MM.1S (cell line): ENCODE data around the gene ADAMTS1.

Experiments used
- DNase-seq: peaks from one replicate; pipeline ENCODE4 v3.0.0-alpha.2; 2015
- H2AFZ ChIP-seq: fragments of 300-600 bp; sonication (generic); 2 replicates; pipeline ENCODE4 v1.6.0; 2016; ENCODE audit warnings: antibody characterized with exemption, low read length
- H3F3A ChIP-seq: fragments of 300-600 bp; sonication (generic); 2 replicates; pipeline ENCODE4 v1.6.1; 2016; ENCODE audit warnings: mild to moderate bottlenecking, antibody characterized with exemption, low read length, moderate library complexity, mixed read lengths; ENCODE audit not compliant: insufficient read depth
- H3K27ac ChIP-seq: fragments of 300-600 bp; sonication (generic); 2 replicates; pipeline ENCODE4 v1.5.1; 2016; ENCODE audit warnings: mild to moderate bottlenecking, low read length
- H3K27me3 ChIP-seq: fragments of 300-600 bp; sonication (generic); replicated peaks from 2 replicates; pipeline ENCODE4 v1.6.0; 2016; ENCODE audit warnings: low read length; ENCODE audit not compliant: insufficient read depth
- H3K36me3 ChIP-seq: fragments of 300-600 bp; sonication (generic); replicated peaks from 2 replicates; pipeline ENCODE4 v1.6.1; 2016; ENCODE audit warnings: mild to moderate bottlenecking, low read length, mixed read lengths; ENCODE audit not compliant: insufficient read depth
- H3K4me1 ChIP-seq: fragments of 300-600 bp; sonication (generic); 2 replicates; pipeline ENCODE4 v1.6.1; 2016; ENCODE audit warnings: low read length, mixed read lengths
- H3K4me2 ChIP-seq: fragments of 300-600 bp; sonication (generic); 2 replicates; pipeline ENCODE4 v1.6.0; 2016; ENCODE audit warnings: low read depth, low read length
- H3K4me3 ChIP-seq: fragments of 300-600 bp; sonication (generic); 2 replicates; pipeline ENCODE4 v1.5.1; 2016; ENCODE audit warnings: low read length, mixed read lengths
- H3K79me2 ChIP-seq: fragments of 300-600 bp; sonication (generic); 2 replicates; pipeline ENCODE4 v1.6.1; 2016; ENCODE audit warnings: mixed run types, low read length, mixed read lengths
- H3K9ac ChIP-seq: fragments of 300-600 bp; sonication (generic); 2 replicates; pipeline ENCODE4 v1.6.1; 2016; ENCODE audit warnings: low read length, mixed read lengths
- H3K9me2 ChIP-seq: fragments of 300-600 bp; sonication (generic); replicated peaks from 2 replicates; pipeline ENCODE4 v1.6.1; 2016; ENCODE audit warnings: mild to moderate bottlenecking, low read length, mixed read lengths; ENCODE audit not compliant: insufficient read depth
- H3K9me3 ChIP-seq: fragments of 300-600 bp; sonication (generic); replicated peaks from 2 replicates; pipeline ENCODE4 v1.6.1; 2016; ENCODE audit warnings: mild to moderate bottlenecking, low read length, mixed read lengths; ENCODE audit not compliant: insufficient read depth
- H4K20me1 ChIP-seq: fragments of 300-600 bp; sonication (generic); 2 replicates; pipeline ENCODE4 v1.6.1; 2016; ENCODE audit warnings: mild to moderate bottlenecking, low read length, moderate library complexity, mixed read lengths; ENCODE audit not compliant: insufficient read depth
- EZH2 ChIP-seq: fragments of 300-600 bp; sonication (generic); optimal IDR thresholded peaks from 2 replicates; pipeline ENCODE3; 2017; ENCODE audit warnings: low read depth, mild to moderate bottlenecking, antibody characterized with exemption, low read length, mixed read lengths
- EZH2phosphoT487 ChIP-seq: fragments of 300-600 bp; sonication (generic); IDR thresholded peaks from 2 replicates; pipeline ENCODE4 v1.6.1; 2018; ENCODE audit warnings: antibody characterized with exemption, low read length
- TF ChIP-seq, protein P1 (sequence below): fragments of 300-600 bp; sonication (generic); IDR thresholded peaks from 2 replicates; pipeline ENCODE4 v1.5.1; 2016; ENCODE audit warnings: antibody characterized with exemption, low read length, mixed read lengths

The ADAMTS1 gene

DNA sequence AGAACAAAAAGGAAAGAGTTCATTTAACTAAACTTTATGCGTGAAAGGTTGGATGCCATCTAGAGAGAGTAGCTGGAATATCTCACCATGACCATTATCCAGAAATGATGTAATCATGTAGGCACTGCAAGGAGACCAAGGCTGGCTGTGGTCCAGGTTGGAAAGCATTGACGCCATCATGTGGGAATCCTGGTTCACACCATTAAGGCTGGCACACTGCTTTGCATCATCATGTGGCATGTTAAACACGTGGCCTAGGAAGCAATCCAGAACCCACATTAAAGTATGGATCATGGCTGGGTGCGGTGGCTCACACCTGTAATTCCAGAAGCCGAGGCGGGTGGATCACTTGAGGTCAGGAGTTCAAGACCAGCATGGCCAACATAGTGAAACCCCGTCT lies 4.3 kb downstream of the ADAMTS1 start:
- no peaks in the 10 kb centered on the region for H3K9me2 ChIP-seq
- H3F3A ChIP-seq, result no peaks in the 10 kb centered on the region
- no peak overlapping the region for H2AFZ ChIP-seq
- no peak overlapping the region for H3K27ac ChIP-seq
- no peak overlapping the region for H3K4me3 ChIP-seq
- no peaks in the 10 kb centered on the region for H4K20me1 ChIP-seq
- peaks cover 4% of the 10 kb centered on the region; the same call in 1 of the 2 replicates for H3K27me3 ChIP-seq
- H3K4me1 ChIP-seq, result no peaks in the 10 kb centered on the region; the same call in 1 of the 2 replicates
- no peaks in the 10 kb centered on the region for H3K36me3 ChIP-seq
- H3K4me2 ChIP-seq, result no peak overlapping the region
- H3K79me2 ChIP-seq, result no peaks in the 10 kb centered on the region
- DNase-seq, result no peak
- no peak for TF ChIP-seq EZH2phosphoT487
- no peak for TF ChIP-seq EZH2
- TF ChIP-seq, protein P1, sequence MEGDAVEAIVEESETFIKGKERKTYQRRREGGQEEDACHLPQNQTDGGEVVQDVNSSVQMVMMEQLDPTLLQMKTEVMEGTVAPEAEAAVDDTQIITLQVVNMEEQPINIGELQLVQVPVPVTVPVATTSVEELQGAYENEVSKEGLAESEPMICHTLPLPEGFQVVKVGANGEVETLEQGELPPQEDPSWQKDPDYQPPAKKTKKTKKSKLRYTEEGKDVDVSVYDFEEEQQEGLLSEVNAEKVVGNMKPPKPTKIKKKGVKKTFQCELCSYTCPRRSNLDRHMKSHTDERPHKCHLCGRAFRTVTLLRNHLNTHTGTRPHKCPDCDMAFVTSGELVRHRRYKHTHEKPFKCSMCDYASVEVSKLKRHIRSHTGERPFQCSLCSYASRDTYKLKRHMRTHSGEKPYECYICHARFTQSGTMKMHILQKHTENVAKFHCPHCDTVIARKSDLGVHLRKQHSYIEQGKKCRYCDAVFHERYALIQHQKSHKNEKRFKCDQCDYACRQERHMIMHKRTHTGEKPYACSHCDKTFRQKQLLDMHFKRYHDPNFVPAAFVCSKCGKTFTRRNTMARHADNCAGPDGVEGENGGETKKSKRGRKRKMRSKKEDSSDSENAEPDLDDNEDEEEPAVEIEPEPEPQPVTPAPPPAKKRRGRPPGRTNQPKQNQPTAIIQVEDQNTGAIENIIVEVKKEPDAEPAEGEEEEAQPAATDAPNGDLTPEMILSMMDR, result no peak
- no peak overlapping the region for H3K9ac ChIP-seq
- no peaks in the 10 kb centered on the region for H3K9me3 ChIP-seq

DNA sequence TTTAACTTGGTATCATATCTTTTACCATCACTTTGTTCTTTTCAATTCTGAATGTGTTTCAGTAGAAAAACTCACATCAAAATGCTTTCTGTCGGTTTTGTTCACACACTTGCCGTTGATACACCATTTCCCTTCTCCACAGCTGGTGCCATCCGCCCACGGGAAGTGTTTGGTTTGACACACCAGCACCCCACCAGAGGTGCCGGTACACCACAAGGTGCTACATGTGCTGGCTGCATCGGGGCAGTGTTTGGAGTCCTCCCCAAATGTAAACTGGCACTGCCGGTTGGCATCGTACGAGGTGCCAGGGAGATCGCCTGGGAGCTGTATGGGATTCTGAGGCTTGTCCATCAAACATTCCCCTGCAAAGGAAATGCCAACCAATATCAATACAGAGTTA lies 5.0 kb downstream of the ADAMTS1 start:
- Histone ChIP-seq H3K4me3 (no peak overlapping the region), H3K9me3 (no peaks in the 10 kb centered on the region), H3K36me3 (no peaks in the 10 kb centered on the region), H3K4me1 (no peaks in the 10 kb centered on the region; the same call in 1 of the 2 replicates), H3K27ac (no peak overlapping the region), H3K79me2 (no peaks in the 10 kb centered on the region), H3K27me3 (no peaks in the 10 kb centered on the region), H3F3A (no peaks in the 10 kb centered on the region), H3K9me2 (no peaks in the 10 kb centered on the region), H3K4me2 (no peak overlapping the region), H4K20me1 (no peaks in the 10 kb centered on the region), H2AFZ (no peak overlapping the region), H3K9ac (no peak overlapping the region)
- no peak for DNase-seq
- TF ChIP-seq EZH2phosphoT487 (no peak), EZH2 (no peak)
- TF ChIP-seq, protein P1, result no peak

DNA sequence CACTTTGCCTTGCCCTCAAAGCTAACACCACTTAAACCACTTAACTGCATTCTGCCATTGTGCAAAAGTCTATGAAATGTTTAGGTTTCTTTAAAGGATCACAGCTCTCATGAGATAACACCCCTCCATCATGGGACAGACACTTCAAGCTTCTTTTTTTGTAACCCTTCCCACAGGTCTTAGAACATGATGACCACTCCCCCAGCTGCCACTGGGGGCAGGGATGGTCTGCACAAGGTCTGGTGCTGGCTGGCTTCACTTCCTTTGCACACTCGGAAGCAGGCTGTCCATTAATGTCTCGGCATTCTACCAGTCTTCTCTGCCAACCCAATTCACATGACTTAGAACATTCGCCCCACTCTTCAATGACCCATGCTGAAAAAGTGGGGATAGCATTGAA lies 7.7 kb downstream of the ADAMTS1 start:
- H3K9me3 ChIP-seq, result no peaks in the 10 kb centered on the region
- H3K9ac ChIP-seq, result no peak overlapping the region
- no peaks in the 10 kb centered on the region for H3K36me3 ChIP-seq
- no peak overlapping the region for H3K27ac ChIP-seq
- no peaks in the 10 kb centered on the region for H3K9me2 ChIP-seq
- DNase-seq, result no peak
- no peaks in the 10 kb centered on the region for H3K79me2 ChIP-seq
- H2AFZ ChIP-seq, result no peak overlapping the region
- H3K27me3 ChIP-seq, result no peaks in the 10 kb centered on the region
- H3K4me2 ChIP-seq, result no peak overlapping the region
- no peak for TF ChIP-seq EZH2
- no peak for TF ChIP-seq EZH2phosphoT487
- TF ChIP-seq, protein P1, result no peak
- H4K20me1 ChIP-seq, result no peaks in the 10 kb centered on the region
- H3K4me1 ChIP-seq, result no peaks in the 10 kb centered on the region
- H3F3A ChIP-seq, result no peaks in the 10 kb centered on the region
- no peak overlapping the region for H3K4me3 ChIP-seq
